Upper lobe of left lung (tissue), 6 donors: ENCODE results near the gene C1orf174. TPM values are rescaled to one million over a fixed set of nuclear protein-coding genes. Genes with fewer than 3 reads are reported as not detected.
A peak's percentile ranks its signal among the peaks of the same experiment; 100 is the strongest.

Experiments used
- ATAC-seq, 2 donors: fragments of 200-7000 bp; cut with Tn5 transposase; one replicate each; pipeline ENCODE4 v1.9.1; 2022; ENCODE audit warnings: mild to moderate bottlenecking in 2 of 2, moderate library complexity in 2 of 2; ENCODE audit not compliant: low FRiP score in 2 of 2
- DNase-seq, 2 donors: peaks; one replicate each; pipeline ENCODE4 v3.0.0-alpha.2; 2019 to 2020
- H3K27ac ChIP-seq, 4 donors: fragments of 200-600 bp; sonication (generic); one replicate each; pipeline ENCODE4 v1.5.1; 2016 to 2019
- H3K27me3 ChIP-seq, 4 donors: fragments of 200-600 bp; sonication (generic); one replicate each; pipeline ENCODE4 v1.5.1; 2017 to 2019
- H3K36me3 ChIP-seq, 4 donors: fragments of 200-600 bp; sonication (generic); one replicate each; pipeline ENCODE4 v1.5.1; 2016 to 2019
- H3K4me1 ChIP-seq, 4 donors: fragments of 200-600 bp; sonication (generic); one replicate each; pipeline ENCODE4 v1.5.1; 2018 to 2019
- H3K4me3 ChIP-seq, 4 donors: fragments of 200-600 bp; sonication (generic); one replicate each; pipeline ENCODE4 v1.5.1; 2017 to 2019; ENCODE audit warnings: mild to moderate bottlenecking in 2 of 4, moderate library complexity in 1 of 4
- H3K9me3 ChIP-seq, 4 donors: fragments of 200-600 bp; sonication (generic); one replicate each; pipeline ENCODE4 v1.5.1; 2018 to 2019
- CTCF ChIP-seq, 6 experiments: fragments of 450-650 bp in 4 of 6; fragments of 200-600 bp in 2 of 6; sonication (generic) in 2 of 6; IDR thresholded peaks; one replicate each; pipeline ENCODE4 v1.5.1; 2016 to 2019; ENCODE audit warnings: antibody characterized with exemption in 6 of 6
- EP300 ChIP-seq, 4 donors: sonication (generic); formaldehyde crosslinking; IDR thresholded peaks; one replicate each; pipeline ENCODE4 v1.5.1; 2017; ENCODE audit warnings: antibody characterized with exemption in 4 of 4, control low read depth in 2 of 4
- POLR2A ChIP-seq, 4 donors: fragments of 450-650 bp; IDR thresholded peaks; one replicate each; pipeline ENCODE4 v1.5.1; 2016 to 2017; ENCODE audit warnings: antibody characterized with exemption in 4 of 4, mild to moderate bottlenecking in 2 of 4
- POLR2AphosphoS5 ChIP-seq, 2 donors: sonication (generic); formaldehyde crosslinking; IDR thresholded peaks; one replicate each; pipeline ENCODE4 v1.5.1; 2017; ENCODE audit warnings: antibody characterized with exemption in 2 of 2
- WGBS, 2 donors: methylation state at CpG; one replicate each; pipeline ENCODE4 v1.1.5; 2017 to 2018; 5-methylcytosine and 5-hydroxymethylcytosine counted together
- total RNA-seq, 6 donors: library from RNA; depleted of rRNA in 4 of 6; stranded (reverse); fragments of >200 nt in 4 of 6; gene quantifications; one replicate each; pipeline versions ENCODE4 v1.1.0 to v1.2.1, GENCODE V29; 2016 to 2021
- donor health status: DM: no; HTN: no; CAD: no; lungs with moderate emphysema.
- donor health status: DM: no; HTN: yes; CAD: no; lungs with severe emphysema.

C1orf174 gene
- total RNA-seq, 6 donors from 2014 or later: 15.9 to 35.6 (median 20.6) TPM

GRCh38 chr1:3892748-3893147, 7.3 kb downstream of the C1orf174 start:
- Histone ChIP-seq H3K36me3 (peaks cover 12 to 48% (median 30%) of the 10 kb centered on the region in 4 donors), H3K9me3 (no peaks in the 10 kb centered on the region), H3K27ac (no peak overlapping the region), H3K27me3 (no peaks in the 10 kb centered on the region), H3K4me1 (peaks cover 0 to 17% (median 7%) of the 10 kb centered on the region in 4 donors), H3K4me3 (no peak overlapping the region)
- 61 to 62% methylated on average over 10 to 14 of the region's 14 CpGs for WGBS, 2 donors
- TF ChIP-seq CTCF (IDR thresholded peaks at IDR 0.05) (no peak), EP300 (IDR thresholded peaks at IDR 0.05) (no peak), POLR2A (IDR thresholded peaks at IDR 0.05) (no peak), POLR2AphosphoS5 (IDR thresholded peaks at IDR 0.05) (no peak)
- DNase-seq (peak in 1 of 2 donors; percentile 67), ATAC-seq (no peak)

- no peak for DNase-seq
- Histone ChIP-seq H3K27ac (peak overlapping the region; percentile 24 to 63 (median 50)), H3K4me1 (peaks cover 0 to 14% (median 7%) of the 10 kb centered on the region in 4 donors), H3K4me3 (peak overlapping the region in 1 of 4 donors; percentile 13), H3K36me3 (peaks cover 12 to 59% (median 41%) of the 10 kb centered on the region in 4 donors), H3K27me3 (no peaks in the 10 kb centered on the region), H3K9me3 (no peaks in the 10 kb centered on the region)
- no peak for TF ChIP-seq EP300 (IDR thresholded peaks at IDR 0.05)
- TF ChIP-seq CTCF (IDR thresholded peaks at IDR 0.05): no peak
- no peak for TF ChIP-seq POLR2A (IDR thresholded peaks at IDR 0.05)
- TF ChIP-seq POLR2AphosphoS5 (IDR thresholded peaks at IDR 0.05): no peak
- no peak for ATAC-seq
- WGBS, 2 donors: 83 to 86% methylated on average over 17 of the region's 17 CpGs
Measured at GRCh38 chr1:3891329-3891865, 8.7 kb downstream of the C1orf174 start.

GRCh38 chr1:3890389-3891328, 9.4 kb downstream of the C1orf174 start:
- Histone ChIP-seq H3K27ac (peak overlapping the region; percentile 24 to 63 (median 50)), H3K27me3 (no peaks in the 10 kb centered on the region), H3K9me3 (no peaks in the 10 kb centered on the region), H3K36me3 (peaks cover 12 to 67% (median 48%) of the 10 kb centered on the region in 4 donors), H3K4me1 (peaks cover 0 to 12% (median 7%) of the 10 kb centered on the region in 4 donors), H3K4me3 (peak overlapping the region in 1 of 4 donors; percentile 13)
- TF ChIP-seq EP300 (IDR thresholded peaks at IDR 0.05) (no peak), POLR2A (IDR thresholded peaks at IDR 0.05) (no peak), CTCF (IDR thresholded peaks at IDR 0.05) (peak in 1 of 6 experiments; percentile 17), POLR2AphosphoS5 (IDR thresholded peaks at IDR 0.05) (no peak)
- WGBS, 2 donors: 75 to 76% methylated on average over 24 to 26 of the region's 26 CpGs
- ATAC-seq: peak in 1 of 2 donors; percentile 55
- DNase-seq: no peak

GRCh38 chr1:3889936-3890335, 10.1 kb downstream of the C1orf174 start:
- Histone ChIP-seq H3K4me1 (peaks cover 0 to 12% (median 7%) of the 10 kb centered on the region in 4 donors), H3K27ac (no peak overlapping the region), H3K36me3 (peaks cover 9 to 70% (median 53%) of the 10 kb centered on the region in 4 donors), H3K27me3 (no peaks in the 10 kb centered on the region), H3K9me3 (no peaks in the 10 kb centered on the region), H3K4me3 (no peak overlapping the region)
- DNase-seq (no peak), ATAC-seq (no peak)
- TF ChIP-seq POLR2A (IDR thresholded peaks at IDR 0.05): no peak
- TF ChIP-seq CTCF (IDR thresholded peaks at IDR 0.05): no peak
- TF ChIP-seq EP300 (IDR thresholded peaks at IDR 0.05): no peak
- 83 to 85% methylated on average over 14 of the region's 14 CpGs for WGBS, 2 donors
